OCI-LY3 (cell line): ENCODE data around the gene PNKP.

Experiments
- EZH2phosphoT487 ChIP-seq: fragments of 200-600 bp; shearing (Covaris generic); IDR thresholded peaks from 2 replicates; pipeline ENCODE4 v1.6.1; 2018; ENCODE audit warnings: antibody characterized with exemption, mixed run types, low read depth
- TF ChIP-seq, protein P1 (sequence below): fragments of 200-600, 300-600 bp; sonication (generic); IDR thresholded peaks from 2 replicates; pipeline ENCODE4 v1.5.1; 2014; ENCODE audit warnings: antibody characterized with exemption, low read length, low read depth

DNA sequence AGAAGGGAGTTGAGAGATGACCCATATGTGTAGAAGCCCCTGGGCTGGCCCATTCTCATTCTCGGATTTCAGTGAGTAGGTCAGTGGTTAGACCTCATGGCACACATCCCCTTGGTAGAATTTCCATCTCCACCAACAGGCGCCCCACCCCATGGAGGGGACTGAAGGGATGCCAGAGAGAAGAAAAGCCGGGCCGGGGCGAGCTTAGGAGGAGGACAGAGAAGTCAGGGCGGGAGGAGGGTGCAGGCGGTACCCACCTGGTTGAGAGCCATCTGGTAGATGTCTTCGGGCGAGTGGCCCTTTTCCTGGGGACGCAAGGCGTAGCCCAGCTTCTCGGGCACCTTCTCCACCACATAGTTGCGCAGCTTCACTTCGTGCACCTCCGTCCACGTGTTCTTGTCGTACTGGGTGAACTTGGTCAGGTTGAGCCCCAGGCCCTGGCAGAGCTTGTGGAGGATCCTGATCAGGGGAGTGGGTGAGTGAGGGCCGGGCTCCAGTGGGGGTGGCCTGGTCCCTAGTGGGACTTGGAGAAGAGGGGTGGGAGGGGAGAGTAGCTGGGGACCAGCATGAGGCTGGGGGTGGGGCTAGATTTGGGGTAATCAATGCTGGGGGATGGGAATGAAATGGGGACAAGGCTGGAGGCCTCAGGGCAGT lies 26.8 kb upstream of the PNKP start:
- TF ChIP-seq, protein P1, sequence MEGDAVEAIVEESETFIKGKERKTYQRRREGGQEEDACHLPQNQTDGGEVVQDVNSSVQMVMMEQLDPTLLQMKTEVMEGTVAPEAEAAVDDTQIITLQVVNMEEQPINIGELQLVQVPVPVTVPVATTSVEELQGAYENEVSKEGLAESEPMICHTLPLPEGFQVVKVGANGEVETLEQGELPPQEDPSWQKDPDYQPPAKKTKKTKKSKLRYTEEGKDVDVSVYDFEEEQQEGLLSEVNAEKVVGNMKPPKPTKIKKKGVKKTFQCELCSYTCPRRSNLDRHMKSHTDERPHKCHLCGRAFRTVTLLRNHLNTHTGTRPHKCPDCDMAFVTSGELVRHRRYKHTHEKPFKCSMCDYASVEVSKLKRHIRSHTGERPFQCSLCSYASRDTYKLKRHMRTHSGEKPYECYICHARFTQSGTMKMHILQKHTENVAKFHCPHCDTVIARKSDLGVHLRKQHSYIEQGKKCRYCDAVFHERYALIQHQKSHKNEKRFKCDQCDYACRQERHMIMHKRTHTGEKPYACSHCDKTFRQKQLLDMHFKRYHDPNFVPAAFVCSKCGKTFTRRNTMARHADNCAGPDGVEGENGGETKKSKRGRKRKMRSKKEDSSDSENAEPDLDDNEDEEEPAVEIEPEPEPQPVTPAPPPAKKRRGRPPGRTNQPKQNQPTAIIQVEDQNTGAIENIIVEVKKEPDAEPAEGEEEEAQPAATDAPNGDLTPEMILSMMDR = no peak
- TF ChIP-seq EZH2phosphoT487 = no peak
